Measurements from ENCODE around the gene DNAJA3. TPM values are rescaled to one million over a fixed set of nuclear protein-coding genes. Genes with fewer than 3 reads are reported as not detected.

DNAJA3 gene
- total and polyA plus RNA-seq, 2 of the 4 experiments (the other 2 are of a cell fraction): 38.0 to 40.2 TPM

DNA sequence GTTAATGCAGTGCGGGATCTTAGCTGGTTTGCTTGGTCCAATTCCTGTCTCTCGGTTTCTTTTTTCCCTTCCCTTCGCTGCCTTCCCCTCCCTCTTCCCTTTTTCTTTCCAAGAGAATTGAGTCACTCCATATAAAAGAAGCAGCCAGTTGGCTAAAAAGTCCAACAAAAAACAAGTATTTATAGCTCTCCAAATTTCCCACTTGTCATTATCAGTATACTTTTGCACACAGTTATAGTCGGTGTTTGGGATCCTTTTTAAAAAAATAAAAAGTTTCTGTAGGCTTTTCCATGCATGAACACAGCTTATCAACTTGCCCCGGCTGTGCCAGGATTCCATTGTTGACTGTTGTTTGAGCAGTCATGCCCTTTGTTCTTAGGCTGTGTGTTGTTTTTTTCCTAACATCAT is 75.4 kb downstream of the DNAJA3 start (continued):
- TF ChIP-seq, protein P1, sequence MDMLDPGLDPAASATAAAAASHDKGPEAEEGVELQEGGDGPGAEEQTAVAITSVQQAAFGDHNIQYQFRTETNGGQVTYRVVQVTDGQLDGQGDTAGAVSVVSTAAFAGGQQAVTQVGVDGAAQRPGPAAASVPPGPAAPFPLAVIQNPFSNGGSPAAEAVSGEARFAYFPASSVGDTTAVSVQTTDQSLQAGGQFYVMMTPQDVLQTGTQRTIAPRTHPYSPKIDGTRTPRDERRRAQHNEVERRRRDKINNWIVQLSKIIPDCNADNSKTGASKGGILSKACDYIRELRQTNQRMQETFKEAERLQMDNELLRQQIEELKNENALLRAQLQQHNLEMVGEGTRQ (IDR thresholded peaks at IDR 0.05; ENCODE audit: low read depth, low read length): no peak
- no peak for TF ChIP-seq RCOR1 (IDR thresholded peaks at IDR 0.05; ENCODE audit: insufficient replicate concordance, low read length)

DNA sequence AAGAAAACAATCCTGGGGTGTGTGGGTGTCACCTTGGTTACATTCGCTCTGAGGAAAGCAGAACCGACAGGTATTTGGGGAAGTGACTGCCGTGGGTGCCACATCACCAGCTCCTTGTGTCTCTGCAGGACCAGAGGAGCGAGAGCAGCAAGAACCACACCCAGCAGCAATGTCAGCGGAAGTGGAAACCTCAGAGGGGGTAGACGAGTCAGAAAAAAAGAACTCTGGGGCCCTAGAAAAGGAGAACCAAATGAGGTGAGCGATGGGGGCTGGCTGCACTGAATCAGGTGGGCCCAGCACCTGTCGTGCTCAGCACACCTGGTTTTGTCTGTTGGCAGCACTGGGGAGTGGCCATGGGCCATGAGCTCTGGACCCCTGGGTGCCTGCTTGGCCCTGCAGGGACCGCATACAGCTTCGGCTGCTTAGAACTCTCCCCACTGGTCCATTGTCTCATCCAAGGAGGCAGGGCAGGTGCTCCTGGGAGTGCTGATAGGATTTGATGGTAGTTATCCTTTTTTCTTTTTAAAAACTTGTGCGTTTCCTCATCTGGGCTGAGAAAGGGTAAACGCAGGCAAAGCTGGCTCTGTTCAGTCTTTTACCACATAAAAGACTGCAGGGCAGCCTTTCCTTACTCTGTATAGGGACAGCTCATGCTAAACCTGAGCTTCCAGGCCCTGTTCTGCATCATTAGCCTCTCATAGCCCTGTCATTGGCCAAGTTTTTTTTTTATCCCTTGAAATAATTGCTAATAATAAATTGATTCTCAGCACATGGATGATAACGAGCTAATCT is 79.9 kb downstream of the DNAJA3 start:
- no peak overlapping the region for H3K27ac ChIP-seq (ENCODE audit: insufficient read depth, low read length)
- H3K56ac ChIP-seq (ENCODE audit: extremely low read depth, insufficient read depth, low read length): no peak overlapping the region
- H3K23ac ChIP-seq (ENCODE audit: low read depth, low read length): no peak overlapping the region
- peaks cover 12% of the 10 kb centered on the region for H3K9me1 ChIP-seq (ENCODE audit: insufficient read depth, low read length)
- H3K14ac ChIP-seq (replicated peaks; ENCODE audit: low read depth, low read length): no peak overlapping the region
- in situ Hi-C loops (cut with MboI; ENCODE audit: low sequenced_read_pairs) (loop anchor here (25.0 kb wide), 1 partner anchor 457 kb away; the partner anchor contains the start of gene SEC14L5), intact Hi-C loops (cut with micrococcal nuclease) (loop anchor here (1.0 to 2.0 kb wide), 2 partner anchors 43 to 80 kb away; no protein-coding TSS in a partner anchor), dilution Hi-C loops (cut with HindIII; ENCODE audit: low sequenced_read_pairs, unreplicated experiment) (no loop called here)
- H3K4me1 ChIP-seq (ENCODE audit: control insufficient read depth, insufficient read depth, low read length): peaks cover 10% of the 10 kb centered on the region
- no peak overlapping the region for H2AFZ ChIP-seq (replicated peaks; ENCODE audit: low read length, poor library complexity)
- H3K27me3 ChIP-seq (ENCODE audit: control insufficient read depth, insufficient read depth, low read length): no peaks in the 10 kb centered on the region
- no peak overlapping the region for H3K18ac ChIP-seq (ENCODE audit: low read depth, low read length)
- ATAC-seq (ENCODE audit: low read depth) (no peak), DNase-seq (no peak)
- WGBS, 2 experiments (ENCODE audit: extremely low coverage in 2 of 2, insufficient read length in 1 of 2): 92% methylated on average over 4 of the region's 13 CpGs; no CpG with 5 or more reads in 1 of the 2 experiments
- H2BK15ac ChIP-seq (ENCODE audit: low read depth, low read length): no peak overlapping the region
- H3K4me3 ChIP-seq (ENCODE audit: insufficient read depth, low read depth, low read length): no peak overlapping the region
- H3K79me1 ChIP-seq (ENCODE audit: low read depth in 1 of 2, low read length in 2 of 2): peaks cover 9 to 67% of the 10 kb centered on the region in 2 experiments
- H3K4me2 ChIP-seq (ENCODE audit: low read depth, low read length): no peak overlapping the region
- H4K91ac ChIP-seq (ENCODE audit: insufficient read depth, low read depth, low read length): no peak overlapping the region
- no peak overlapping the region for H2AK5ac ChIP-seq (ENCODE audit: low read depth, low read length)
- H2BK20ac ChIP-seq (ENCODE audit: low read depth, low read length): no peak overlapping the region
- BruUV-seq (replicated peaks): no TSS peak
- H4K20me1 ChIP-seq (ENCODE audit: insufficient read depth, low read length): peaks cover 13% of the 10 kb centered on the region
- POLR2A ChIA-PET (ENCODE audit: unreplicated experiment): no interaction called here
- CTCF ChIA-PET: interaction anchor here (0.8 to 2.4 kb wide), 3 partner anchors 17 to 46 kb away, joined by 3 to 7 read pairs (median 4); no protein-coding TSS in a partner anchor
- H3K36me3 ChIP-seq (ENCODE audit: control insufficient read depth, insufficient read depth, low read length): peaks cover 31% of the 10 kb centered on the region
- H3K9me3 ChIP-seq (ENCODE audit: control insufficient read depth, insufficient read depth, low read length): no peaks in the 10 kb centered on the region
- H4K8ac ChIP-seq (ENCODE audit: low read depth in 2 of 2, low read length in 2 of 2): no peak overlapping the region
- H2AK9ac ChIP-seq (replicated peaks; ENCODE audit: low read depth, low read length, poor library complexity): peak overlapping the region; percentile 51
- H2BK120ac ChIP-seq (ENCODE audit: low read depth, low read length): no peak overlapping the region
- H3K4ac ChIP-seq (ENCODE audit: low read depth, low read length): no peak overlapping the region; the same call in 1 of the 2 replicates
- no peak overlapping the region for H2BK5ac ChIP-seq (ENCODE audit: low read depth, low read length, poor library complexity, severe bottlenecking)
- no peak overlapping the region for H4K5ac ChIP-seq (ENCODE audit: low read depth, low read length)
- no peak overlapping the region for H3K9ac ChIP-seq (ENCODE audit: low read depth, low read length)
- TF ChIP-seq, protein P1 (IDR thresholded peaks at IDR 0.05; ENCODE audit: low read depth, low read length): no peak
- TF ChIP-seq CHD1 (IDR thresholded peaks at IDR 0.05; ENCODE audit: low read depth, low read length) (no peak), POLR2A (IDR thresholded peaks at IDR 0.05; ENCODE audit: low read depth, low read length) (no peak), MXI1 (IDR thresholded peaks at IDR 0.05; ENCODE audit: borderline replicate concordance, low read depth, low read length) (no peak), RAD21 (IDR thresholded peaks at IDR 0.05; ENCODE audit: low read length) (no peak), MAZ (IDR thresholded peaks at IDR 0.05; ENCODE audit: borderline replicate concordance, low read depth, low read length) (no peak), RFX5 (IDR thresholded peaks at IDR 0.05; ENCODE audit: low read depth, low read length) (no peak), CEBPB (IDR thresholded peaks at IDR 0.05; ENCODE audit: low read depth, low read length) (no peak), BHLHE40 (IDR thresholded peaks at IDR 0.05; ENCODE audit: low read depth, low read length) (no peak), SMC3 (IDR thresholded peaks at IDR 0.05; ENCODE audit: low read depth, low read length) (no peak), FOS (IDR thresholded peaks at IDR 0.05; ENCODE audit: low read depth, low read length) (no peak)
- TF ChIP-seq, protein P2, sequence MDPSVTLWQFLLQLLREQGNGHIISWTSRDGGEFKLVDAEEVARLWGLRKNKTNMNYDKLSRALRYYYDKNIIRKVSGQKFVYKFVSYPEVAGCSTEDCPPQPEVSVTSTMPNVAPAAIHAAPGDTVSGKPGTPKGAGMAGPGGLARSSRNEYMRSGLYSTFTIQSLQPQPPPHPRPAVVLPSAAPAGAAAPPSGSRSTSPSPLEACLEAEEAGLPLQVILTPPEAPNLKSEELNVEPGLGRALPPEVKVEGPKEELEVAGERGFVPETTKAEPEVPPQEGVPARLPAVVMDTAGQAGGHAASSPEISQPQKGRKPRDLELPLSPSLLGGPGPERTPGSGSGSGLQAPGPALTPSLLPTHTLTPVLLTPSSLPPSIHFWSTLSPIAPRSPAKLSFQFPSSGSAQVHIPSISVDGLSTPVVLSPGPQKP (IDR thresholded peaks at IDR 0.05; ENCODE audit: borderline replicate concordance, low read depth, low read length): no peak
